ENCODE measurements around the gene CAMTA1. TPM values are rescaled to one million over a fixed set of nuclear protein-coding genes. Genes with fewer than 3 reads are reported as not detected.

The CAMTA1 gene
- total RNA-seq, 1 donor from 2014 or later = 30.6 TPM

- no peak for DNase-seq
Observed at GRCh38 chr1:7042322-7043190, 257.3 kb downstream of the CAMTA1 start.

GRCh38 chr1:7043191-7043549 is 257.9 kb downstream of the CAMTA1 start:
- no peak for DNase-seq

- no peak for DNase-seq
Observed at GRCh38 chr1:7043719-7044535, 258.7 kb downstream of the CAMTA1 start.

GRCh38 chr1:7045897-7046296 is 260.6 kb downstream of the CAMTA1 start:
- DNase-seq = no peak

GRCh38 chr1:7046314-7046713 is 261.1 kb downstream of the CAMTA1 start:
- DNase-seq = no peak

- DNase-seq = no peak
Observed at GRCh38 chr1:7046891-7047290, 261.6 kb downstream of the CAMTA1 start.

- DNase-seq = no peak
Observed at GRCh38 chr1:7047866-7048265, 262.6 kb downstream of the CAMTA1 start.

GRCh38 chr1:7048395-7048794 is 263.1 kb downstream of the CAMTA1 start:
- no peak for DNase-seq

- no peak for DNase-seq
Observed at GRCh38 chr1:7049913-7050625, 264.8 kb downstream of the CAMTA1 start.

- no peak for DNase-seq
Observed at GRCh38 chr1:7050751-7051665, 265.8 kb downstream of the CAMTA1 start.

- no peak for DNase-seq
Observed at GRCh38 chr1:7052701-7053100, 267.4 kb downstream of the CAMTA1 start.

GRCh38 chr1:7060745-7061144 is 275.5 kb downstream of the CAMTA1 start:
- DNase-seq = no peak

- no peak for DNase-seq
Observed at GRCh38 chr1:7062346-7063061, 277.2 kb downstream of the CAMTA1 start.

GRCh38 chr1:7063981-7064380 is 278.7 kb downstream of the CAMTA1 start:
- no peak for DNase-seq

- no peak for DNase-seq
Observed at GRCh38 chr1:7068552-7068951, 283.3 kb downstream of the CAMTA1 start.

- no peak for DNase-seq
Observed at GRCh38 chr1:7069931-7070330, 284.7 kb downstream of the CAMTA1 start.

GRCh38 chr1:7070389-7071029 is 285.3 kb downstream of the CAMTA1 start:
- peak; percentile 23 for DNase-seq

GRCh38 chr1:7076117-7076516 is 290.9 kb downstream of the CAMTA1 start:
- no peak for DNase-seq

GRCh38 chr1:7076572-7076971 is 291.3 kb downstream of the CAMTA1 start:
- no peak for DNase-seq

- no peak for DNase-seq
Observed at GRCh38 chr1:7077136-7077535, 291.9 kb downstream of the CAMTA1 start.

GRCh38 chr1:7077970-7078369 is 292.7 kb downstream of the CAMTA1 start:
- DNase-seq = no peak

All from skin of body (tissue), 2 donors.